ENCODE data around the gene NPFF. TPM values are rescaled to one million over a fixed set of nuclear protein-coding genes. Genes with fewer than 3 reads are reported as not detected.
A peak's percentile ranks its signal among the peaks of the same experiment; 100 is the strongest.

Gene NPFF
- total and polyA plus RNA-seq, 2 of the 13 experiments (the other 11 are each of a cell fraction or from before 2014, with no cell fraction given): not detected

GRCh38 chr12:53462935-53463334, 44.3 kb downstream of the NPFF start (continued):
- TF ChIP-seq FOXP4 (CRISPR knock-in tag; IDR thresholded peaks at IDR 0.05) (no peak), RBM22 (optimal IDR thresholded peaks at IDR 0.05; ENCODE audit: low read length) (peak; percentile 75), ZMYM4 (CRISPR knock-in tag; IDR thresholded peaks at IDR 0.05) (no peak), POLR2AphosphoS2 (IDR thresholded peaks at IDR 0.05; ENCODE audit: low read depth, low read length) (peak; percentile 70; the same call in 1 of the 2 replicates), JUNB (CRISPR knock-in tag; IDR thresholded peaks at IDR 0.05; ENCODE audit: borderline replicate concordance) (no peak), HNF4A (CRISPR knock-in tag; IDR thresholded peaks at IDR 0.05) (peak; percentile 23), ARID2 (CRISPR knock-in tag; IDR thresholded peaks at IDR 0.05; ENCODE audit: borderline replicate concordance) (no peak), ZGPAT (CRISPR knock-in tag; IDR thresholded peaks at IDR 0.05) (no peak), CC2D1A (CRISPR knock-in tag; IDR thresholded peaks at IDR 0.05) (no peak), ZNF879 (CRISPR knock-in tag; IDR thresholded peaks at IDR 0.05) (no peak), ZBTB37 (CRISPR knock-in tag; IDR thresholded peaks at IDR 0.05) (0 out of 2 replicates have a peak, but pooled peaks have one; percentile 30)
- TF ChIP-seq, protein P1, sequence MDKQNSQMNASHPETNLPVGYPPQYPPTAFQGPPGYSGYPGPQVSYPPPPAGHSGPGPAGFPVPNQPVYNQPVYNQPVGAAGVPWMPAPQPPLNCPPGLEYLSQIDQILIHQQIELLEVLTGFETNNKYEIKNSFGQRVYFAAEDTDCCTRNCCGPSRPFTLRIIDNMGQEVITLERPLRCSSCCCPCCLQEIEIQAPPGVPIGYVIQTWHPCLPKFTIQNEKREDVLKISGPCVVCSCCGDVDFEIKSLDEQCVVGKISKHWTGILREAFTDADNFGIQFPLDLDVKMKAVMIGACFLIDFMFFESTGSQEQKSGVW (CRISPR knock-in tag; IDR thresholded peaks at IDR 0.05; ENCODE audit: borderline replicate concordance): no peak
